ENCODE results near the gene C6orf136.
"Not testable (repeated sequence)": the region's sequence is repeated elsewhere in the genome, so short reads cannot be mapped to it uniquely, and the experiment has no call there.

Gene C6orf136

GRCh38 chr6:30646450-30647241 is at the start of gene C6orf136:
C6orf136 (plus strand) TSS chr6:30647133; CDS start chr6:30647232, 99 bp downstream.
- Mint-ChIP-seq H3K4me1 (peaks cover 14% of the 10 kb centered on the region), H3K27ac (peak within 1 kb of the TSS; percentile 94 to 96 (median 95)), H3K27me3 (ENCODE audit: low read depth) (no peaks in the 10 kb centered on the region), H3K36me3 (ENCODE audit: low read depth) (peaks cover 48% of the 10 kb centered on the region), H3K4me3 (peak within 1 kb of the TSS; percentile 88 to 98 (median 95)), H3K9me3 (no peaks in the 10 kb centered on the region)
- TF ChIP-seq CTCF (IDR thresholded peaks at IDR 0.05; ENCODE audit: unreplicated experiment in 3 of 3): no peak

- H3K4me1 Mint-ChIP-seq; H3K4me3 Mint-ChIP-seq; H3K9me3 Mint-ChIP-seq; H3K27me3 Mint-ChIP-seq (ENCODE audit: low read depth): not testable (repeated sequence)
- peak; percentile 75 to 80 (median 78) for TF ChIP-seq CTCF (IDR thresholded peaks at IDR 0.05; ENCODE audit: unreplicated experiment in 3 of 3)
- peaks cover 38% of the 10 kb centered on the region for H3K36me3 Mint-ChIP-seq (ENCODE audit: low read depth)
- peak overlapping the region in 2 of 3 experiments; percentile 12 to 32 for H3K27ac Mint-ChIP-seq
Observed at GRCh38 chr6:30597315-30598144, 49.4 kb upstream of the C6orf136 start.

DNA sequence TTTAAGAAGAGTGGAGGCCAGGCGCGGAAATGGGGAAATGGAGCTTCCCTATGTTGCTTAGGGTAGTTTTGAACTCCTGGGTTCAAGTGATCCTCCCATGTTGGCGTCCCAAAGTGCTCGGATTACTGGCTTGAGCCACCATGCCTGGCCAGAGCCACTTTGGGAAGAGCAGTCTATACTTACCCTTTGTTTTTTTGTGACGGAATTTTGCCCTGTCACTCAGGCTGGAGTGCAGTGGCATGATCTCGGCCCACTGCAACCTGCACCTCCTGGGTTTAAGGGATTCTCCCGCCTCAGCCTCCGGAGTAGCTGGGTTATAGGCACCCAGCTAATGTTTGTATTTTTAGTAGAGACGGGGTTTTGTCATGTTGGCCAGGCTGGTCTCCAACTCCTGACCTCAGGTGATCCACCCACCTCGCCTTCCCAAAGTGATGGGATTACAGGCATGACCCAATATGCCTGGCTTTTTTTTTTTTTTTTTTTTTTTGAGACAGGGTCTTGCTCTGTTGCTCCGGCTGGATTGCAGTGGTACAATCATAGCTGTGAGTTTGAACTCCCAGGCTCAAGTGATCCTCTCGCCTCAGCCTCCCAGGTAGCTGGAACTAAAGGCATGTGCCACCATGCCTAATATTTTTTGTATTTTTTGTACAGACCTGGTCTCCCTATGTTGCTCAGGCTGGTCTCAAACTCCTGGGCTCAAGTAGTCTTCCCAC is 47.9 kb upstream of the C6orf136 start:
- no peaks in the 10 kb centered on the region for H3K9me3 Mint-ChIP-seq
- no peak overlapping the region for H3K4me3 Mint-ChIP-seq
- TF ChIP-seq CTCF (IDR thresholded peaks at IDR 0.05; ENCODE audit: unreplicated experiment in 3 of 3): no peak
- no peaks in the 10 kb centered on the region for H3K4me1 Mint-ChIP-seq
- no peak overlapping the region for H3K27ac Mint-ChIP-seq
- H3K36me3 Mint-ChIP-seq (ENCODE audit: low read depth): peaks cover 49% of the 10 kb centered on the region
- no peaks in the 10 kb centered on the region for H3K27me3 Mint-ChIP-seq (ENCODE audit: low read depth)

DNA sequence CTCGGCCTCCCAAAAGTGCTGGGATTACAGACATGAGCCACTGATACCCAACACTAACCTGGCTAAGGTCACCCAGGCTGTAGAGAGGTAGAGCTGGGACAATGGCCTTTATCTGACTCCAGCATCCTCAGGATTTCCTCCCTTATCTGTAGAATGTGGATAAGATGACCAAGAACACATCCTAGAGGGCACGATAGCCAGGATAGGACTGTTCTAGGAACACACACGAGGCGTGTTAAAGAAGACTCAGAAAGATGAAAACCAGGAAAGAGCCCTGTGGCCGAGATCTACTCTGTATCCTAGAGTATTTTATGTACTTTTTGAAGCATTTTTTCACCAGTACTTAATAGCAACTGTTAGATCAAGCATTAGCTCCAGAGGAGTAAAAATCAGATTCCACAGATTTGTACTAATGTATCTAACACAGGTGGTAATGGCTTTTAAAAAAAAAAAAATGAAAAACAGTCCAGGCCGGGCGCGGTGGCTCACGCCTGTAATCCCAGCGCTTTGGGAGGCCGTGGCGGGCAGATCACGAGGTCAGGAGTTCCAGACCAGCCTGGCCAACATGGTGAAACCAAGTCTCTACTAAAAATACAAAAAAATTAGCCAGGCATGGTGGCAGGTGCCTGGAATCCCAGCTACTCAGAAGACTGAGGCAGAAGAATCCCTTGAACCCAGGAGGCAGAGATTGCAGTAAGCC is 47.2 kb upstream of the C6orf136 start:
- Mint-ChIP-seq H3K27ac (no peak overlapping the region), H3K9me3 (no peaks in the 10 kb centered on the region), H3K36me3 (ENCODE audit: low read depth) (peaks cover 54% of the 10 kb centered on the region), H3K4me1 (no peaks in the 10 kb centered on the region), H3K27me3 (ENCODE audit: low read depth) (no peaks in the 10 kb centered on the region), H3K4me3 (no peak overlapping the region)
- TF ChIP-seq CTCF (IDR thresholded peaks at IDR 0.05; ENCODE audit: unreplicated experiment in 3 of 3): no peak

- Mint-ChIP-seq H3K27me3 (ENCODE audit: low read depth) (no peaks in the 10 kb centered on the region), H3K4me1 (no peaks in the 10 kb centered on the region), H3K27ac (peak overlapping the region in 2 of 3 experiments; percentile 37 to 43), H3K36me3 (ENCODE audit: low read depth) (peaks cover 59% of the 10 kb centered on the region), H3K9me3 (no peaks in the 10 kb centered on the region), H3K4me3 (no peak overlapping the region)
- TF ChIP-seq CTCF (IDR thresholded peaks at IDR 0.05; ENCODE audit: unreplicated experiment in 3 of 3): no peak
Observed at GRCh38 chr6:30600451-30600961, 46.4 kb upstream of the C6orf136 start.
